ENCODE results near the gene PCDHGB4. TPM values are rescaled to one million over a fixed set of nuclear protein-coding genes. Genes with fewer than 3 reads are reported as not detected.
A peak's percentile ranks its signal among the peaks of the same experiment; 100 is the strongest.
"Not testable (repeated sequence)": the region's sequence is repeated elsewhere in the genome, so short reads cannot be mapped to it uniquely, and the experiment has no call there.

The PCDHGB4 gene
- total RNA-seq, 1 experiment from 2014 or later = 3.1 TPM

- peaks cover 18% of the 10 kb centered on the region for H3K36me3 ChIP-seq
- DNase-seq = no peak
- peaks cover 9% of the 10 kb centered on the region for H3K9me3 ChIP-seq (replicated peaks)
- H3K4me3 ChIP-seq = no peak overlapping the region
- no peaks in the 10 kb centered on the region for H3K27me3 ChIP-seq
- H3K4me1 ChIP-seq = no peaks in the 10 kb centered on the region
- H3K27ac ChIP-seq = no peak overlapping the region
These were observed 34.0 kb downstream of the PCDHGB4 start for GRCh38 chr5:141421489-141421855.

GRCh38 chr5:141422742-141423291 lies 35.3 kb downstream of the PCDHGB4 start:
- H3K36me3 ChIP-seq = peaks cover 16% of the 10 kb centered on the region
- peaks cover 4% of the 10 kb centered on the region for H3K9me3 ChIP-seq (replicated peaks)
- DNase-seq = no peak
- no peak overlapping the region for H3K4me3 ChIP-seq
- H3K4me1 ChIP-seq = no peaks in the 10 kb centered on the region
- no peak overlapping the region for H3K27ac ChIP-seq
- no peaks in the 10 kb centered on the region for H3K27me3 ChIP-seq

GRCh38 chr5:141427783-141428426 lies 40.4 kb downstream of the PCDHGB4 start:
- Histone ChIP-seq H3K9me3 (replicated peaks) (peaks cover 3% of the 10 kb centered on the region; the same call in 1 of the 2 replicates), H3K36me3 (peaks cover 22% of the 10 kb centered on the region), H3K4me1 (no peaks in the 10 kb centered on the region), H3K4me3 (no peak overlapping the region), H3K27ac (no peak overlapping the region), H3K27me3 (no peaks in the 10 kb centered on the region)
- no peak for DNase-seq

GRCh38 chr5:141430332-141431113 lies 43.0 kb downstream of the PCDHGB4 start, which contains the start of gene PCDHGA12:
PCDHGA12 (plus strand) TSS chr5:141430507; CDS start chr5:141430760, 253 bp downstream.
- Histone ChIP-seq H3K4me3 (no peak within 1 kb of the TSS), H3K4me1 (no peaks in the 10 kb centered on the region), H3K9me3 (replicated peaks) (peaks cover 3% of the 10 kb centered on the region; the same call in 1 of the 2 replicates), H3K27me3 (no peaks in the 10 kb centered on the region), H3K36me3 (peaks cover 17% of the 10 kb centered on the region), H3K27ac (no peak within 1 kb of the TSS)
- no peak for DNase-seq

- Histone ChIP-seq H3K9me3 (replicated peaks) (peaks cover 3% of the 10 kb centered on the region; the same call in 1 of the 2 replicates), H3K4me1 (no peaks in the 10 kb centered on the region), H3K4me3 (no peak overlapping the region), H3K27ac (no peak overlapping the region), H3K27me3 (no peaks in the 10 kb centered on the region), H3K36me3 (peaks cover 16% of the 10 kb centered on the region)
- no peak for DNase-seq
These were observed 43.8 kb downstream of the PCDHGB4 start for GRCh38 chr5:141431286-141431685.

GRCh38 chr5:141432308-141432707 lies 44.8 kb downstream of the PCDHGB4 start:
- H3K4me3 ChIP-seq; H3K4me1 ChIP-seq; H3K27me3 ChIP-seq; H3K27ac ChIP-seq; H3K9me3 ChIP-seq (replicated peaks); DNase-seq: not testable (repeated sequence)
- H3K36me3 ChIP-seq = peaks cover 14% of the 10 kb centered on the region

- not testable (repeated sequence) for H3K4me3 ChIP-seq, H3K4me1 ChIP-seq
These were observed 45.2 kb downstream of the PCDHGB4 start for GRCh38 chr5:141432726-141433125.

GRCh38 chr5:141434006-141434405 lies 46.5 kb downstream of the PCDHGB4 start:
- no peak for DNase-seq
- H3K4me1 ChIP-seq = no peaks in the 10 kb centered on the region
- H3K9me3 ChIP-seq (replicated peaks) = peaks cover 3% of the 10 kb centered on the region; the same call in 1 of the 2 replicates
- H3K27me3 ChIP-seq = no peaks in the 10 kb centered on the region
- H3K27ac ChIP-seq = no peak overlapping the region
- H3K4me3 ChIP-seq = no peak overlapping the region
- peaks cover 12% of the 10 kb centered on the region for H3K36me3 ChIP-seq

More at GRCh38 chr5:141432726-141433125, 45.2 kb downstream of the PCDHGB4 start:
- peaks cover 14% of the 10 kb centered on the region for H3K36me3 ChIP-seq
- H3K27me3 ChIP-seq; H3K27ac ChIP-seq; H3K9me3 ChIP-seq (replicated peaks); DNase-seq: not testable (repeated sequence)

GRCh38 chr5:141437221-141437620 lies 49.7 kb downstream of the PCDHGB4 start:
- no peak overlapping the region for H3K27ac ChIP-seq
- no peaks in the 10 kb centered on the region for H3K4me1 ChIP-seq
- H3K36me3 ChIP-seq = no peaks in the 10 kb centered on the region
- no peak for DNase-seq
- H3K9me3 ChIP-seq (replicated peaks) = no peaks in the 10 kb centered on the region
- H3K27me3 ChIP-seq = no peaks in the 10 kb centered on the region
- no peak overlapping the region for H3K4me3 ChIP-seq

- peak in 1 of 2 experiments; percentile 2 for DNase-seq
These were observed 52.1 kb downstream of the PCDHGB4 start for GRCh38 chr5:141439411-141440141.

More at GRCh38 chr5:141439411-141440141, 52.1 kb downstream of the PCDHGB4 start:
- Histone ChIP-seq H3K27me3 (no peaks in the 10 kb centered on the region), H3K9me3 (replicated peaks) (0 out of 2 replicates have a peak, but pooled peaks cover 2% of the 10 kb centered on the region), H3K4me3 (no peak overlapping the region), H3K4me1 (no peaks in the 10 kb centered on the region), H3K27ac (no peak overlapping the region), H3K36me3 (no peaks in the 10 kb centered on the region)

Other genes starting within 250 kb of the PCDHGB4 start
- 0.15 and 0.26 TPM in 2 replicates for gene PCDHB6, start 237.6 kb upstream of the PCDHGB4 start, total RNA-seq (2014; rRNA removed; shearing (Covaris generic))
- gene PCDHB7, start 215.1 kb upstream of the PCDHGB4 start, total RNA-seq (2014; rRNA removed; shearing (Covaris generic)) = 1.1 and 1.3 TPM in 2 replicates
- 17.8 and 18.6 TPM in 2 replicates for gene PCDHB8, start 209.9 kb upstream of the PCDHGB4 start, total RNA-seq (2014; rRNA removed; shearing (Covaris generic))
- 5.6 and 6.8 TPM in 2 replicates for gene PCDHB16, start 205.3 kb upstream of the PCDHGB4 start, total RNA-seq (2014; rRNA removed; shearing (Covaris generic))
- 4.9 and 5.1 TPM in 2 replicates for gene PCDHB9, start 200.5 kb upstream of the PCDHGB4 start, total RNA-seq (2014; rRNA removed; shearing (Covaris generic))
- 9.7 and 9.8 TPM in 2 replicates for gene PCDHB10, start 195.3 kb upstream of the PCDHGB4 start, total RNA-seq (2014; rRNA removed; shearing (Covaris generic))
- 8.9 and 9.8 TPM in 2 replicates for gene PCDHB11, start 188.1 kb upstream of the PCDHGB4 start, total RNA-seq (2014; rRNA removed; shearing (Covaris generic))
- gene PCDHB12, start 179.0 kb upstream of the PCDHGB4 start, total RNA-seq (2014; rRNA removed; shearing (Covaris generic)) = 4.5 and 4.7 TPM in 2 replicates
- gene PCDHB13, start 173.8 kb upstream of the PCDHGB4 start, total RNA-seq (2014; rRNA removed; shearing (Covaris generic)) = 3.0 and 3.2 TPM in 2 replicates
- gene PCDHB14, start 164.4 kb upstream of the PCDHGB4 start, total RNA-seq (2014; rRNA removed; shearing (Covaris generic)) = 10.9 and 11.2 TPM in 2 replicates
- 0.86 and 0.91 TPM in 2 replicates for gene PCDHB15, start 142.3 kb upstream of the PCDHGB4 start, total RNA-seq (2014; rRNA removed; shearing (Covaris generic))
- 0.08 TPM in 1 of 2 replicates, not detected in the other for gene SLC25A2, start 83.6 kb upstream of the PCDHGB4 start, total RNA-seq (2014; rRNA removed; shearing (Covaris generic))
- gene TAF7, start 66.9 kb upstream of the PCDHGB4 start, total RNA-seq (2014; rRNA removed; shearing (Covaris generic)) = 115 and 130 TPM in 2 replicates
- 3.5 and 3.6 TPM in 2 replicates for gene PCDHGA1, start 57.2 kb upstream of the PCDHGB4 start, total RNA-seq (2014; rRNA removed; shearing (Covaris generic))
- gene PCDHGA2, start 48.9 kb upstream of the PCDHGB4 start, total RNA-seq (2014; rRNA removed; shearing (Covaris generic)) = 0.71 and 1.0 TPM in 2 replicates
- gene PCDHGA3, start 43.9 kb upstream of the PCDHGB4 start, total RNA-seq (2014; rRNA removed; shearing (Covaris generic)) = 0.56 and 0.67 TPM in 2 replicates
- 21.1 and 23.4 TPM in 2 replicates for gene PCDHGB1, start 37.6 kb upstream of the PCDHGB4 start, total RNA-seq (2014; rRNA removed; shearing (Covaris generic))
- 12.9 and 14.7 TPM in 2 replicates for gene PCDHGA4, start 32.7 kb upstream of the PCDHGB4 start, total RNA-seq (2014; rRNA removed; shearing (Covaris generic))
- 8.9 and 9.8 TPM in 2 replicates for gene PCDHGB2, start 27.7 kb upstream of the PCDHGB4 start, total RNA-seq (2014; rRNA removed; shearing (Covaris generic))
- 4.7 and 6.9 TPM in 2 replicates for gene PCDHGA5, start 23.5 kb upstream of the PCDHGB4 start, total RNA-seq (2014; rRNA removed; shearing (Covaris generic))
- gene PCDHGB3, start 17.5 kb upstream of the PCDHGB4 start, total RNA-seq (2014; rRNA removed; shearing (Covaris generic)) = 5.2 and 7.4 TPM in 2 replicates
- gene PCDHGA6, start 13.8 kb upstream of the PCDHGB4 start, total RNA-seq (2014; rRNA removed; shearing (Covaris generic)) = 4.9 and 5.8 TPM in 2 replicates
- gene PCDHGA7, start 5.0 kb upstream of the PCDHGB4 start, total RNA-seq (2014; rRNA removed; shearing (Covaris generic)) = 3.6 and 4.7 TPM in 2 replicates
- gene PCDHGA8, start 4.9 kb downstream of the PCDHGB4 start, total RNA-seq (2014; rRNA removed; shearing (Covaris generic)) = 3.3 and 3.4 TPM in 2 replicates
- 1.6 and 2.2 TPM in 2 replicates for gene PCDHGB5, start 10.2 kb downstream of the PCDHGB4 start, total RNA-seq (2014; rRNA removed; shearing (Covaris generic))
- 1.8 and 2.3 TPM in 2 replicates for gene PCDHGA9, start 15.1 kb downstream of the PCDHGB4 start, total RNA-seq (2014; rRNA removed; shearing (Covaris generic))
- 1.4 and 2.6 TPM in 2 replicates for gene PCDHGB6, start 20.3 kb downstream of the PCDHGB4 start, total RNA-seq (2014; rRNA removed; shearing (Covaris generic))
- 1.3 and 1.6 TPM in 2 replicates for gene PCDHGA10, start 25.3 kb downstream of the PCDHGB4 start, total RNA-seq (2014; rRNA removed; shearing (Covaris generic))
- gene PCDHGB7, start 30.0 kb downstream of the PCDHGB4 start, total RNA-seq (2014; rRNA removed; shearing (Covaris generic)) = 0.91 and 1.8 TPM in 2 replicates
- 1.3 and 1.4 TPM in 2 replicates for gene PCDHGA11, start 33.4 kb downstream of the PCDHGB4 start, total RNA-seq (2014; rRNA removed; shearing (Covaris generic))
- 1.2 and 1.4 TPM in 2 replicates for gene PCDHGA12, start 42.8 kb downstream of the PCDHGB4 start, total RNA-seq (2014; rRNA removed; shearing (Covaris generic))
- 105 and 109 TPM in 2 replicates for gene PCDHGC3, start 88.3 kb downstream of the PCDHGB4 start, total RNA-seq (2014; rRNA removed; shearing (Covaris generic))
- 3.4 and 3.6 TPM in 2 replicates for gene PCDHGC4, start 97.3 kb downstream of the PCDHGB4 start, total RNA-seq (2014; rRNA removed; shearing (Covaris generic))
- 1.3 and 2.8 TPM in 2 replicates for gene PCDHGC5, start 101.4 kb downstream of the PCDHGB4 start, total RNA-seq (2014; rRNA removed; shearing (Covaris generic))
- gene DIAPH1, start 231.3 kb downstream of the PCDHGB4 start, total RNA-seq (2014; rRNA removed; shearing (Covaris generic)) = 54.4 and 56.2 TPM in 2 replicates
- 102 and 110 TPM in 2 replicates for gene HDAC3, start 249.2 kb downstream of the PCDHGB4 start, total RNA-seq (2014; rRNA removed; shearing (Covaris generic))
- gene RELL2, start 249.3 kb downstream of the PCDHGB4 start, total RNA-seq (2014; rRNA removed; shearing (Covaris generic)) = 1.7 and 2.1 TPM in 2 replicates